Activated effector memory CD4-positive, alpha-beta T cell treated with Interleukin-2 at 50 U/mL for 16 hours (primary cell): ENCODE measurements around the gene CRLF3.
A peak's percentile ranks its signal among the peaks of the same experiment; 100 is the strongest.
"Not testable (repeated sequence)": the region's sequence is repeated elsewhere in the genome, so short reads cannot be mapped to it uniquely, and the experiment has no call there.

Experiments
- DNase-seq: peaks from one replicate; pipeline ENCODE4 v3.0.0-alpha.2; 2020

Gene CRLF3, protein sequence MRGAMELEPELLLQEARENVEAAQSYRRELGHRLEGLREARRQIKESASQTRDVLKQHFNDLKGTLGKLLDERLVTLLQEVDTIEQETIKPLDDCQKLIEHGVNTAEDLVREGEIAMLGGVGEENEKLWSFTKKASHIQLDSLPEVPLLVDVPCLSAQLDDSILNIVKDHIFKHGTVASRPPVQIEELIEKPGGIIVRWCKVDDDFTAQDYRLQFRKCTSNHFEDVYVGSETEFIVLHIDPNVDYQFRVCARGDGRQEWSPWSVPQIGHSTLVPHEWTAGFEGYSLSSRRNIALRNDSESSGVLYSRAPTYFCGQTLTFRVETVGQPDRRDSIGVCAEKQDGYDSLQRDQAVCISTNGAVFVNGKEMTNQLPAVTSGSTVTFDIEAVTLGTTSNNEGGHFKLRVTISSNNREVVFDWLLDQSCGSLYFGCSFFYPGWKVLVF

GRCh38 chr17:30824356-30825145, at the start of gene CRLF3:
TSS of gene CRLF3 (minus strand) at chr17:30824692. CDS start at chr17:30824651, 41 bp downstream.
- peak; percentile 88 for DNase-seq

DNA sequence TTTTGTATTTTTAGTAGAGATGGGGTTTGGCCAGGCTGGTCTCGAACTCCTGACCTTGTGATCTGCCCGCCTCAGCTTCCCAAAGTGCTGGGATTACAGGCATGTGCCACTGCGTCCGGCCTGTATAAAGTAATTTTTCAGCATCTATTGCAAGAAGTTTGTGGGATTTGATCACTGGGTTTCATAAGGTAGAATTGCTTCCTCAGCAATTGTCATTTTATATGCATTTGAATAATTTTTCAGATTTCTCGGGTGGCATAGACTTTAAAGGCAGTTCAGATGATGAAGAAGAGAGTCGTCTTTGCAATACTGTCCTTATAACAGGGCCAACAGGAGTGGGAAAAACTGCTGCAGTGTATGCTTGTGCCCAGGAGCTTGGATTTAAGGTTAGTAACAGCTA, 44.5 kb upstream of the CRLF3 start:
- no peak for DNase-seq

GRCh38 chr17:30864636-30865035, 40.1 kb upstream of the CRLF3 start:
- no peak for DNase-seq

GRCh38 chr17:30858556-30859250, 34.2 kb upstream of the CRLF3 start:
- no peak for DNase-seq

- no peak for DNase-seq
Observed at GRCh38 chr17:30854146-30854545, 29.7 kb upstream of the CRLF3 start.

DNA sequence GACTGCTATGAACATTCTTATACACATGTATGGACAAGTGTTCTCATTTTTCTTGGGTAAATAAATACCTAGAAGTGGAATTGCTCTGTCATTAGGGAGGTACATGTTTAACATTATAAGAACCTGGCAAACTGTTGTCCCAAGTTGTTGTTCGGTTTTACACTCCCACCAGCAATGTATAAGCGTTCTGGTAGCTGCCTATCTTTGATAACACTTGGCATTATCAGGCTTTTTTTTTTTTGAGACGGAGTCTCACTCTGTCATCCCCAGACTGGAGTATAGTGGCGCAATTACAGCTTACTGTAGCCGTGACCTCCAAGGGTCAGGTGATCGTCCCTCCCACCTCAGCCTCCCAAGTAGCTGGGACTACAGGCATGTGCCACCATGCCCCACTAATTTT, 23.5 kb upstream of the CRLF3 start:
- DNase-seq, result no peak

- no peak for DNase-seq
Observed at GRCh38 chr17:30840771-30841170, 16.3 kb upstream of the CRLF3 start.

- DNase-seq, result no peak
Observed at GRCh38 chr17:30838202-30838807, 13.8 kb upstream of the CRLF3 start.

DNA sequence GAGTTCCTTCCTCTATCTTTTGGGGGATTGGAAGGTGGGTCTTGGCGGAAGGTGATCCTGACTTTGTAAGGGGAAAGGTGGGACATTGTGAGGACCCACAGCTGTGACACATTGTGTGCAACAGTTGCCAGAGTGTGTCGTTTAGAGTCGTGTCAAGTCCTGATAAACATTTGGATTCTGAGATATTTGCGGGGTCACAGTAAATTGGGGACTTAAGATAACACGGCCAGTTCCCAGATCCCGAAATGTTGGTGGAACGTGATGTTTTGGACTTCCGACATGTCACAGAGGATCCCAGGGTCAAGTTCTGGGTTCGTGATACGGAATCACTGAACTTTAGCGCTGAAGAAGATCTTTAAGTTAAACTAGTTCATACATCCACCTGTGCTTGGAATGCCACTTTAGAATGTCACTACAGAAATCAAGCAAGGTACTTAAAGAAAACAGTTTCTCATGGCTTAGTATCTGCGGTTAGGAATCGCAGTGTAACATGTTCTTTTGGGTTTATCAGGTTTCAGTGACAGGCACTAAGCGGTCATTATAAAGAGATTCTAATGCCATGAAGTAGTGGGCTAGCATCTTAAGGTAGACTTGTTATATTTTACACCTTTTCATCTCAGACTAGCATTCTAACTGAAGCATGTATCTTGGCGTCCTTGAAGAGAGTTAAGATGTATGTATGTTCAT, 8.1 kb upstream of the CRLF3 start:
- no peak for DNase-seq

DNA sequence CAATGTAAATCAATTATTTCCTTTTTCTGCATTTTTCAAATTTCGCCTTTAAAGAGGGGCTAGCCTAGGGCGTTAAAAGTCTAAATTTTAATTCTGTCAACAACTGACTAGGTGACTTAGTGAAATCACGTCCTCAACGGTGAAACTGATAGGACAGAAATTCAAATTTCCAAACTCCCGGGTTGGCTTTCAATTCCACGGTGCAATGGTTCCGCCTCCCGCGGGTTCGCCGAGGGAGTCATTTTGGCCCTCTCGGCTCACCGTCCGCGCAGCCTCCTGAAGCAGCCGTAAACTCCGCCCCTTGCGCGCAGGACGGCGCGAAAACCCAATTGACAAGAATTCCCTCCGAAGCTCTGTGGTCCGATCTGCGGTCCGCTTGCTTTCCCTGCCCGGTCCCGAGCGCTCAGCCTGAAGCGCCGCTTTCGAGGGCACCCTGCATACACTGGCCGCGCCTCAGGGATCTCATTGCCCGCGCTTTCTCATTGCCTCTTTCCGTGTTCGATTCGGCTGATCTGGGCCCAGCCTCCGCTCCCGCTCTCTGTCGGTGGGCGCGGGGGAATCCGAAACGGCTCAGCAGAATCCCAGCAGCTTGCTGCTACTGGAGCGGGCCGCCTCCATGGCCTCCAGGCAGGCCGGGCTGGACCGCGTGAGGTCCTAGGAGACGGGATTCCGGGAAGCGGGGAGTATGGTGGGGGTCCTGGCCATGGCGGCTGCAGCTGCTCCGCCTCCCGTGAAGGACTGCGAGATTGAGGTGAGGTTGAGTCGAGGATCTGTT, 7.4 kb upstream of the CRLF3 start, which contains the start of gene ATAD5:
ATAD5 (plus strand) TSS at position 304 of the 775 bp plus-strand sequence; CDS start at position 686, 382 bp downstream.
- peak; percentile 84 for DNase-seq

GRCh38 chr17:30831257-30831656, 6.8 kb upstream of the CRLF3 start:
- no peak for DNase-seq

DNA sequence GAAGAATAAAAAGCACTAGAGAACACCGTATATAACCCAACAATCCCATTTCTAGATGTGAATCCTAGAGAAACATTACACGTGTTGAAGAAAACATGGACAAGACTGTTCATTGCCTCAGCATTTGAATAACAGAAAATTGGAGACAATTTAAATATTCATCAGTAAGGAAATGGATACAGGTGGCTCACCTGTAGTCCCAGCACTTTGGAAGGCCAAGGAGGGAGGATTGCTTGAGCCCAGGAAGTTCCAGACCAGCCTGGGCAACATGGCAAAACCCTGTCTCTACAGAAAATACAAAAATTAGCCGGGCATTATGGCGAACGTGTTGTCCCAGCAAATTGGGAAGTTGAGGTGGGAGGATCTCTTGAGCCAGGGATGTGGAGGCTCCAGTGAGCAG, 4.5 kb upstream of the CRLF3 start:
- DNase-seq, result no peak

- no peak for DNase-seq
Observed at GRCh38 chr17:30827082-30827481, 2.6 kb upstream of the CRLF3 start.

DNA sequence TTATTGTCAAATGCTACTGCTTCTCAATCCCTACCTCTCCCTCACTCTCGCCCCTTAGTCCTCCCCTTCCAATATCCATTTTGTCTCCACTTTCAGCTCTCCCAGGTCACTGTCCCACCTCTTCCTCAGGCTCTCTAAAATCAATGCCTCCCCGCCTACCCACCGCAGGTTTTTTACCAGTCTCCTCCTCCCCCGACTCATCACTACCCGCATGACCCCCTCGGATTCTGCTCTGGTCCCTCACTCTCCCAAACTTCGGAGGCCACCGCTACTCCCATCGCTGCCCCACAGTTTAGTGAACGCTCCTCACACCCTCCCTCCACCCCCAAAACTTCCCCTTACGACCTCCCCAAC, 513 bp downstream of the CRLF3 start:
- no peak for DNase-seq

DNA sequence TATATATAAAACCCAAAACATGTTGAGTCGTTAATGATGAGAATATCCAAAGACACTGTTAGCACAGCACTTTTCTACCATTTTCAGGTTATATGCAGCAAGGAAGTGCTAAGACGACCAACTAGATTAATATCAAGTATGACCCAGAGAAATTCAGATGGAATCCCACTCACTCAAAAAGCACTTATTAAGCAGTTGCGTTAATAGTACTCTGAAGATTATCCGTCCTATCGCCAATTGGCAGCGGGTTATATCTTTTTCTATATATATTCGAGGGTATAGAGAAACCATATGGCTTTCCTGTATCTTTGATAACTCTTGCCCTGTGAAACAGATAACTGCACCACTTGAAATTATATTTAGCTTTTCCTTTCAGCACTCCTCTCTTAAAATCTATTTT, 1.1 kb downstream of the CRLF3 start:
- DNase-seq, result no peak

DNA sequence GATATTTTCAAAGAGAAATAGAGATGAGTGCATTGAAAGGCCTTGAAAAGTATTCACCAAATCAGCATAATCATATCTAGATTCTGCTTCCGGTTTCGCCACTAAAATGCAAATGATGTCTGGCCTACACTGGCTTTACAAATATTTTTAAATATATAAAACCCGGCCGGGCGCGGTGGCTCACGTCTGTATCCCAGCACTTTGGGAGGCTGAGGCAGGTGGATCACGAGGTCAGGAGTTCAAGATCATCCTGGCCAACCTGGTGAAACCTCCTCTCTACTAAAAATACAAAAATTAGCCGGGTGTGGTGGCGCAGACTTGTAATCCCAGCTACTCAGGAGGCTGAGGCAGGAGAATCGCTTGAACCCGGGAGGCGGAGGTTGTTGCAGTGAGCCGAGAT, 1.6 kb downstream of the CRLF3 start:
- DNase-seq, result not testable (repeated sequence)

GRCh38 chr17:30821871-30822723, 2.4 kb downstream of the CRLF3 start:
- DNase-seq, result no peak

- DNase-seq, result no peak
Observed at GRCh38 chr17:30819971-30820705, 4.4 kb downstream of the CRLF3 start.

GRCh38 chr17:30816165-30816564, 8.3 kb downstream of the CRLF3 start:
- no peak for DNase-seq

GRCh38 chr17:30814860-30815259, 9.6 kb downstream of the CRLF3 start:
- DNase-seq, result not testable (repeated sequence)
